OCI-LY7 (cell line): ENCODE data around the gene ADAMTSL4.

Source experiments
- CTCF ChIP-seq: fragments of 200-600 bp; sonication (generic); conservative IDR thresholded peaks from 2 replicates; pipeline ENCODE4 v1.5.1; 2014; ENCODE audit warnings: mild to moderate bottlenecking, antibody characterized with exemption, low read length, moderate library complexity, mixed read lengths
- EZH2phosphoT487 ChIP-seq: fragments of 200-600 bp; sonication (generic); IDR thresholded peaks from 2 replicates; pipeline ENCODE4 v1.6.1; 2018; ENCODE audit warnings: low read depth, borderline replicate concordance, mild to moderate bottlenecking, mixed run types, antibody characterized with exemption, low read length, moderate library complexity, mixed read lengths

- TF ChIP-seq EZH2phosphoT487 = no peak
- TF ChIP-seq CTCF = no peak
Observed at GRCh38 chr1:150576794-150577556, 27.8 kb downstream of the ADAMTSL4 start.
